SK-N-SH (cell line): Measurements from ENCODE around the gene CABP1. TPM values are rescaled to one million over a fixed set of nuclear protein-coding genes. Genes with fewer than 3 reads are reported as not detected.

ENCODE experiments used
- CTCF ChIA-PET: fragments of 300-600, 350-600 bp; formaldehyde crosslinking; extraction: SDS; loops from one replicate; lab custom pipeline; 2021; lab: Yijun Ruan, JAX
- POLR2A ChIA-PET: fragments of 350-600 bp; sonication (Branson Sonifier 250); formaldehyde crosslinking; extraction: SDS; loops from one replicate; lab custom pipeline; 2020; ENCODE audit warnings: antibody characterized with exemption, inconsistent platforms; lab: Yijun Ruan, JAX
- DNase-seq: peaks from one replicate; pipeline ENCODE4 v3.0.0; 2012
- H2AFZ ChIP-seq: fragments of 200-600 bp; sonication (generic); 2 replicates; pipeline ENCODE4 v1.8.1; 2016; ENCODE audit warnings: antibody characterized with exemption, mild to moderate bottlenecking, low read depth
- H3F3A ChIP-seq: fragments of 200-600 bp; sonication (generic); replicated peaks from 2 replicates; pipeline ENCODE3; 2016; ENCODE audit warnings: antibody characterized with exemption, mild to moderate bottlenecking; ENCODE audit not compliant: insufficient read depth
- H3K27ac ChIP-seq, 2 experiments: fragments of 200-500 bp in 1 of 2; fragments of 200-600 bp in 1 of 2; sonication (Bioruptor generic) in 1 of 2; sonication (generic), shearing (Covaris generic) in 1 of 2; 2 replicates each; pipeline versions ENCODE4 v1.5.1 to v1.6.1; 2014 to 2016; ENCODE audit warnings: low read depth in 2 of 2, inconsistent platforms in 1 of 2, low read length in 1 of 2, mild to moderate bottlenecking in 1 of 2, mixed read lengths in 1 of 2
- H3K27me3 ChIP-seq: fragments of 200-600 bp; sonication (generic), shearing (Covaris generic); 2 replicates; pipeline ENCODE4 v1.6.1; 2016; ENCODE audit warnings: mixed run types; ENCODE audit not compliant: insufficient read depth
- H3K36me3 ChIP-seq, 2 experiments: fragments of 200-500 bp in 1 of 2; fragments of 200-600 bp in 1 of 2; sonication (Bioruptor generic) in 1 of 2; sonication (generic) in 1 of 2; replicated peaks in 1 of 2; 2 replicates each; pipeline versions ENCODE3 to v1.5.1; 2014 to 2016; ENCODE audit warnings: low read length in 1 of 2, mild to moderate bottlenecking in 1 of 2; ENCODE audit not compliant: insufficient read depth in 2 of 2, control insufficient read depth in 1 of 2
- H3K4me1 ChIP-seq, 2 experiments: fragments of 200-500 bp in 1 of 2; fragments of 200-600 bp in 1 of 2; sonication (Bioruptor generic) in 1 of 2; sonication (generic), shearing (Covaris generic) in 1 of 2; 2 replicates each; pipeline versions ENCODE4 v1.5.1 to v1.6.1; 2014 to 2016; ENCODE audit warnings: low read depth in 1 of 2, low read length in 1 of 2, mixed run types in 1 of 2; ENCODE audit not compliant: insufficient read depth in 2 of 2, control insufficient read depth in 1 of 2
- H3K4me2 ChIP-seq: fragments of 200-600 bp; sonication (generic), shearing (Covaris generic); 2 replicates; pipeline ENCODE4 v1.6.1; 2017; ENCODE audit warnings: mixed run types
- H3K4me3 ChIP-seq, 2 experiments: fragments of 200-500 bp in 1 of 2; fragments of 200-600 bp in 1 of 2; sonication (Bioruptor generic) in 1 of 2; sonication (generic), shearing (Covaris generic) in 1 of 2; 2 replicates each; pipeline versions ENCODE4 v1.5.1 to v1.8.1; 2014 to 2016; ENCODE audit warnings: low read depth in 2 of 2, inconsistent platforms in 1 of 2, low read length in 1 of 2, mild to moderate bottlenecking in 1 of 2, mixed read lengths in 1 of 2, moderate library complexity in 1 of 2
- H3K79me2 ChIP-seq: fragments of 200-600 bp; sonication (generic); 2 replicates; pipeline ENCODE4 v1.8.1; 2017; ENCODE audit warnings: mild to moderate bottlenecking; ENCODE audit not compliant: insufficient read depth
- H3K9ac ChIP-seq: fragments of 200-600 bp; sonication (generic); 2 replicates; pipeline ENCODE4 v1.6.1; 2017; ENCODE audit warnings: mixed run types
- H3K9me2 ChIP-seq: fragments of 200-600 bp; sonication (generic); 2 replicates; pipeline ENCODE4 v1.6.1; 2017; ENCODE audit warnings: mixed run types
- H3K9me3 ChIP-seq: fragments of 200-600 bp; sonication (generic); 2 replicates; pipeline ENCODE4 v1.6.1; 2017; ENCODE audit warnings: mixed run types, mild to moderate bottlenecking, moderate library complexity
- H4K20me1 ChIP-seq: fragments of 200-600 bp; sonication (generic); 2 replicates; pipeline ENCODE4 v1.6.1; 2017; ENCODE audit warnings: mild to moderate bottlenecking, mixed run types; ENCODE audit not compliant: insufficient read depth
- CHD2 ChIP-seq: fragments of 150-350 bp; IDR thresholded peaks from 2 replicates; pipeline ENCODE4 v1.6.1; 2018; ENCODE audit warnings: low read length; ENCODE audit not compliant: partially characterized antibody
- ELF1 ChIP-seq: IDR thresholded peaks from 2 replicates; pipeline ENCODE4 v1.4.0; 2012
- EP300 ChIP-seq, 2 experiments: IDR thresholded peaks; 2 replicates each; pipeline versions ENCODE4 v1.4.0 to v1.6.1; 2012; ENCODE audit warnings: borderline replicate concordance in 1 of 2, low read depth in 1 of 2, low read length in 1 of 2
- FOSL2 ChIP-seq: IDR thresholded peaks from 2 replicates; pipeline ENCODE4 v1.4.0; 2012; ENCODE audit warnings: low read depth, mild to moderate bottlenecking, moderate library complexity, borderline replicate concordance
- FOXM1 ChIP-seq: IDR thresholded peaks from 2 replicates; pipeline ENCODE4 v1.4.0; 2012; ENCODE audit warnings: low read depth, mild to moderate bottlenecking
- GATA2 ChIP-seq: sonication (generic); formaldehyde crosslinking; IDR thresholded peaks from 2 replicates; pipeline ENCODE4 v1.5.0; 2020; ENCODE audit warnings: mild to moderate bottlenecking, missing genetic modification reagents
- JUND ChIP-seq: IDR thresholded peaks from 2 replicates; pipeline ENCODE4 v1.4.0; 2012
- NRF1 ChIP-seq: IDR thresholded peaks from 2 replicates; pipeline ENCODE4 v1.6.1; 2012; ENCODE audit warnings: low read depth, mild to moderate bottlenecking, low read length
- PBX3 ChIP-seq: IDR thresholded peaks from 2 replicates; pipeline ENCODE4; 2012
- POLR2AphosphoS5 ChIP-seq: IDR thresholded peaks from 2 replicates; pipeline ENCODE4 v1.6.1; 2012; ENCODE audit warnings: low read depth, low read length
- RCOR1 ChIP-seq: fragments of 150-350 bp; IDR thresholded peaks from 2 replicates; pipeline ENCODE4 v1.6.1; 2017; ENCODE audit warnings: antibody characterized with exemption, low read length
- RXRA ChIP-seq: IDR thresholded peaks from 2 replicates; pipeline ENCODE4 v1.4.0; 2012; ENCODE audit warnings: low read depth, mild to moderate bottlenecking, borderline replicate concordance
- SMC3 ChIP-seq: IDR thresholded peaks from 2 replicates; pipeline ENCODE4 v1.6.1; 2012; ENCODE audit warnings: low read depth, low read length, improper control_type of control experiment
- TAF1 ChIP-seq: IDR thresholded peaks from 2 replicates; pipeline ENCODE4 v1.6.1; 2012; ENCODE audit warnings: low read depth, mild to moderate bottlenecking, low read length, moderate library complexity, borderline replicate concordance
- TEAD4 ChIP-seq: IDR thresholded peaks from 2 replicates; pipeline ENCODE4 v1.4.0; 2012; ENCODE audit warnings: mild to moderate bottlenecking, borderline replicate concordance; ENCODE audit not compliant: insufficient read depth
- USF2 ChIP-seq: fragments of 150-350 bp; IDR thresholded peaks from 2 replicates; pipeline ENCODE4 v1.6.1; 2017; ENCODE audit warnings: antibody characterized with exemption, low read length, low read depth, borderline replicate concordance
- WGBS: methylation state at CpG from one replicate; pipeline ENCODE4 v1.1.6; 2017; ENCODE audit warnings: low lambda C conversion rate; 5-methylcytosine and 5-hydroxymethylcytosine counted together
- polyA plus RNA-seq, 3 experiments: library from polyadenylated mRNA; depleted of rRNA; stranded (reverse); fragments of >200 nt; gene quantifications; 2 replicates each; pipeline ENCODE4 v1.2.3, GENCODE V29; 2012
- TF ChIP-seq, protein P1 (sequence below): IDR thresholded peaks from 2 replicates; pipeline ENCODE4 v1.6.1; 2012; ENCODE audit warnings: mild to moderate bottlenecking, low read depth, low read length, moderate library complexity
- TF ChIP-seq, protein P2 (sequence below): IDR thresholded peaks from 2 replicates; pipeline ENCODE4 v1.4.0; 2012; ENCODE audit warnings: low read depth

CABP1 gene
- polyA plus RNA-seq, 1 of the 3 experiments (the other 2 are of a cell fraction) = 0.08 TPM

DNA sequence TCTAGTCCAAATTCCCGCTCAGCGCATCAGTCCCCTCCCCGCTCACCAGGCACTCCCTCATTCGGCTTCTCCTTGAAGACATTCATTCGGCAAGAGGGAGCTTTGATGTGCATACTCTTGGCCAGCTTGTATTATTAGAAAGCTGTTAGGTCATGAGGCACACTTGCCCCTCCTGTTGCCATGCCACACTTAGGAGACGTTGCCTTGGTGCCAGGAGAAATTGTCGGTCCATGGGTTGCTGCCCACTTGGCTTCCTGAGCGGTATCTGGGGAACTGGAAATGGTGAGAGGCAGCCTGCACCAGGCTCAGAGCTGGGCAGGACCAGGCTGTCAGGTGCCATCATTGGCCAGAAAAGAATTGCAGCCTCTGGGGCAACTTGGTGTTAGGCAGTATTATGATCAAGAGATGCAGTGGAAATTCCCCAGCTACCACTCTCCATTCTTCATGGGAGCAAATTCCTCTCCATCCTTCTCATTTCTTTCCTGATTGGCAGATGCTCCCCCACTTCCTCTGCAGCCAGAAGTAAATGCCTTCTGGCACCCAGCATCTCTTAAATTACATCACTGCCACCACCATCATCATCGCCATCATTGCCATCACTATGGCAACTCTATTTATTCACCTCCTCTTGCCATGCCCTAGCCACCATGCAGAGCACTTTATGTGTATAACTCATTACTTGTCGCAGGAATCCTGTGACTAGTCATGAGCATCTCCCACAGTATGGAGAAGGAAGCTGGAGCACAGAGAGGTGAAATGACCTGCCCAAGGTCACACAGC lies 12.4 kb downstream of the CABP1 start:
- Histone ChIP-seq H3K36me3 (no peaks in the 10 kb centered on the region), H3K4me1 (peaks cover 0 to 14% of the 10 kb centered on the region in 2 experiments; a peak in 1 of 4 replicates), H3K4me3 (no peak overlapping the region), H3K9me3 (no peaks in the 10 kb centered on the region), H3K4me2 (no peak overlapping the region), H3K27ac (no peak overlapping the region), H2AFZ (no peak overlapping the region), H3K9ac (no peak overlapping the region), H4K20me1 (no peaks in the 10 kb centered on the region), H3F3A (peaks cover 3% of the 10 kb centered on the region), H3K27me3 (peaks cover 3% of the 10 kb centered on the region; the same call in 1 of the 2 replicates), H3K9me2 (no peaks in the 10 kb centered on the region), H3K79me2 (no peaks in the 10 kb centered on the region)
- ChIA-PET POLR2A (interaction anchor here (1.1 kb wide), 1 partner anchor 16 kb away, joined by 3 read pairs; no protein-coding TSS in a partner anchor), CTCF (interaction anchor here (0.7 to 8.0 kb wide), 5 partner anchors 17 to 457 kb away, joined by 3 to 94 read pairs (median 4); partner anchors contain the start of gene POP5)
- WGBS = 79% methylated on average over 9 of the region's 10 CpGs
- TF ChIP-seq CHD2 (no peak), SMC3 (no peak), NRF1 (no peak), ELF1 (no peak), TAF1 (no peak), USF2 (no peak), FOSL2 (no peak), FOXM1 (no peak), POLR2AphosphoS5 (no peak), RCOR1 (no peak), RXRA (no peak), GATA2 (CRISPR knock-in tag) (no peak), JUND (no peak), PBX3 (no peak), EP300 (IDR thresholded peaks at IDR 0.05; ENCODE audit: borderline replicate concordance in 1 of 2, low read depth in 1 of 2, low read length in 1 of 2) (no peak), TEAD4 (no peak)
- TF ChIP-seq, protein P1, sequence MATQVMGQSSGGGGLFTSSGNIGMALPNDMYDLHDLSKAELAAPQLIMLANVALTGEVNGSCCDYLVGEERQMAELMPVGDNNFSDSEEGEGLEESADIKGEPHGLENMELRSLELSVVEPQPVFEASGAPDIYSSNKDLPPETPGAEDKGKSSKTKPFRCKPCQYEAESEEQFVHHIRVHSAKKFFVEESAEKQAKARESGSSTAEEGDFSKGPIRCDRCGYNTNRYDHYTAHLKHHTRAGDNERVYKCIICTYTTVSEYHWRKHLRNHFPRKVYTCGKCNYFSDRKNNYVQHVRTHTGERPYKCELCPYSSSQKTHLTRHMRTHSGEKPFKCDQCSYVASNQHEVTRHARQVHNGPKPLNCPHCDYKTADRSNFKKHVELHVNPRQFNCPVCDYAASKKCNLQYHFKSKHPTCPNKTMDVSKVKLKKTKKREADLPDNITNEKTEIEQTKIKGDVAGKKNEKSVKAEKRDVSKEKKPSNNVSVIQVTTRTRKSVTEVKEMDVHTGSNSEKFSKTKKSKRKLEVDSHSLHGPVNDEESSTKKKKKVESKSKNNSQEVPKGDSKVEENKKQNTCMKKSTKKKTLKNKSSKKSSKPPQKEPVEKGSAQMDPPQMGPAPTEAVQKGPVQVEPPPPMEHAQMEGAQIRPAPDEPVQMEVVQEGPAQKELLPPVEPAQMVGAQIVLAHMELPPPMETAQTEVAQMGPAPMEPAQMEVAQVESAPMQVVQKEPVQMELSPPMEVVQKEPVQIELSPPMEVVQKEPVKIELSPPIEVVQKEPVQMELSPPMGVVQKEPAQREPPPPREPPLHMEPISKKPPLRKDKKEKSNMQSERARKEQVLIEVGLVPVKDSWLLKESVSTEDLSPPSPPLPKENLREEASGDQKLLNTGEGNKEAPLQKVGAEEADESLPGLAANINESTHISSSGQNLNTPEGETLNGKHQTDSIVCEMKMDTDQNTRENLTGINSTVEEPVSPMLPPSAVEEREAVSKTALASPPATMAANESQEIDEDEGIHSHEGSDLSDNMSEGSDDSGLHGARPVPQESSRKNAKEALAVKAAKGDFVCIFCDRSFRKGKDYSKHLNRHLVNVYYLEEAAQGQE = no peak
- TF ChIP-seq, protein P2, sequence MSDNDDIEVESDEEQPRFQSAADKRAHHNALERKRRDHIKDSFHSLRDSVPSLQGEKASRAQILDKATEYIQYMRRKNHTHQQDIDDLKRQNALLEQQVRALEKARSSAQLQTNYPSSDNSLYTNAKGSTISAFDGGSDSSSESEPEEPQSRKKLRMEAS = no peak
- DNase-seq = no peak
